K562 (cell line): ENCODE measurements around the gene SH3PXD2B. TPM values are rescaled to one million over a fixed set of nuclear protein-coding genes. Genes with fewer than 3 reads are reported as not detected.

Experiments used
- ATAC-seq: fragments of 200-7000 bp; cut with Tn5 transposase; 3 replicates; pipeline ENCODE4 v1.9.1; 2020; ENCODE audit warnings: moderate library complexity
- BruUV-seq: library from RNA; stranded (reverse); fragments of 400-500 nt; replicated peaks from 2 replicates; lab custom pipeline; 2021; lab: Mats Ljungman, UMichigan
- CTCF ChIA-PET: fragments of 300-600 bp; formaldehyde crosslinking; extraction: SDS; loops from one replicate; lab custom pipeline; 2021; ENCODE audit warnings: low intra/inter-chr PET ratio; lab: Yijun Ruan, JAX
- POLR2A ChIA-PET: fragments of 300-600, 350-650 bp; sonication (Branson Sonifier 250); formaldehyde crosslinking; extraction: SDS; loops from one replicate; lab custom pipeline; 2021; ENCODE audit warnings: antibody characterized with exemption, inconsistent platforms; lab: Yijun Ruan, JAX
- DNase-seq, 4 experiments: peaks; one replicate each; pipeline versions ENCODE4 v3.0.0 to v3.0.0-alpha.2; 2011 to 2018; ENCODE audit warnings: low spot score in 3 of 4, mixed read lengths in 3 of 4; ENCODE audit errors: extremely low read depth in 1 of 4
- FAIRE-seq: peaks from 2 replicates; lab custom pipeline; 2011; peaks lifted over from hg19 to GRCh38; lab: Jason Lieb, UNC
- H2AFZ ChIP-seq: 2 replicates; pipeline ENCODE4 v1.6.0; 2011; ENCODE audit warnings: low read depth, low read length, control low read depth, inconsistent platforms
- H3K27ac ChIP-seq: fragments of 200-600 bp; 3 replicates; pipeline ENCODE4 v1.8.0; 2011; ENCODE audit warnings: low read depth, mild to moderate bottlenecking, control low read depth, inconsistent platforms, low read length, moderate library complexity, mixed read lengths; ENCODE audit errors: extremely low read depth
- H3K27me3 ChIP-seq, 2 experiments: fragments of 300-600 bp in 1 of 2; 2 replicates in 1 of 2; 3 replicates in 1 of 2; pipeline versions ENCODE4 v1.6.0 to v1.8.0; 2011; ENCODE audit warnings: inconsistent platforms in 2 of 2, low read length in 2 of 2, mild to moderate bottlenecking in 1 of 2, mixed read lengths in 1 of 2, moderate library complexity in 1 of 2; ENCODE audit not compliant: control insufficient read depth in 2 of 2, insufficient read depth in 2 of 2
- H3K36me3 ChIP-seq: fragments of 300-600 bp; 3 replicates; pipeline ENCODE4 v1.8.0; 2011; ENCODE audit warnings: mild to moderate bottlenecking, low read length, inconsistent platforms; ENCODE audit not compliant: control insufficient read depth, insufficient read depth
- H3K4me1 ChIP-seq, 2 experiments: fragments of 200-600 bp in 1 of 2; replicated peaks in 1 of 2; 2 replicates in 1 of 2; 3 replicates in 1 of 2; pipeline versions ENCODE4 v1.5.1 to v1.8.0; 2011; ENCODE audit warnings: inconsistent platforms in 2 of 2, low read length in 2 of 2, mild to moderate bottlenecking in 1 of 2, mixed read lengths in 1 of 2, moderate library complexity in 1 of 2; ENCODE audit not compliant: control insufficient read depth in 2 of 2, insufficient read depth in 2 of 2
- H3K4me2 ChIP-seq: 2 replicates; pipeline ENCODE4 v1.6.1; 2011; ENCODE audit warnings: low read length, control low read depth, inconsistent platforms, mixed read lengths; ENCODE audit not compliant: insufficient read depth
- H3K4me3 ChIP-seq: fragments of 200-600 bp; sonication (generic), shearing (Covaris generic); 2 replicates; pipeline ENCODE4 v1.5.1; 2016; ENCODE audit warnings: control low read depth, inconsistent platforms
- H3K79me2 ChIP-seq: fragments of 200-600 bp; 3 replicates; pipeline ENCODE4 v1.8.0; 2011; ENCODE audit warnings: low read length, inconsistent platforms; ENCODE audit not compliant: control insufficient read depth, insufficient read depth
- H3K9ac ChIP-seq, 2 experiments: 2 replicates each; pipeline versions ENCODE4 v1.6.0 to v1.6.1; 2011; ENCODE audit warnings: low read depth in 2 of 2, low read length in 2 of 2, control low read depth in 1 of 2, inconsistent platforms in 1 of 2, mild to moderate bottlenecking in 1 of 2, mixed read lengths in 1 of 2; ENCODE audit not compliant: insufficient read depth in 1 of 2
- H3K9me1 ChIP-seq: one replicate; pipeline ENCODE4 v1.6.0; 2011; ENCODE audit warnings: inconsistent platforms, mild to moderate bottlenecking, low read length, moderate library complexity; ENCODE audit not compliant: control insufficient read depth, insufficient read depth
- H3K9me3 ChIP-seq: replicated peaks from 2 replicates; pipeline ENCODE4 v1.5.1; 2011; ENCODE audit warnings: low read depth, low read length, inconsistent platforms; ENCODE audit not compliant: control insufficient read depth, insufficient read depth
- H4K20me1 ChIP-seq: replicated peaks from 2 replicates; pipeline ENCODE4 v1.6.1; 2011; ENCODE audit warnings: low read length, inconsistent platforms, mixed read lengths; ENCODE audit not compliant: control insufficient read depth, insufficient read depth
- ADNP ChIP-seq: fragments of 200-800 bp; sonication (Bioruptor generic); IDR thresholded peaks from 2 replicates; pipeline ENCODE4 v1.6.1; 2016; ENCODE audit warnings: missing genetic modification characterization, missing compliant biosample characterization
- BCOR ChIP-seq: fragments of 450-650 bp; IDR thresholded peaks from 2 replicates; pipeline ENCODE4 v1.6.1; 2016
- CHCHD3 ChIP-seq: fragments of 250-450 bp; sonication (Bioruptor Pico); IDR thresholded peaks from 2 replicates; pipeline ENCODE4 v2.1.2; 2022; ENCODE audit warnings: mild to moderate bottlenecking
- CREB3L1 ChIP-seq: fragments of 450-650 bp; IDR thresholded peaks from 2 replicates; pipeline ENCODE4 v1.6.1; 2014; ENCODE audit warnings: low read depth, mild to moderate bottlenecking, moderate library complexity, borderline replicate concordance
- POLR3G ChIP-seq: IDR thresholded peaks from 2 replicates; pipeline ENCODE4 v1.6.1; 2011; ENCODE audit not compliant: insufficient read length, insufficient replicate concordance; ENCODE audit errors: extremely low read depth
- PREB ChIP-seq: sonication (generic); formaldehyde crosslinking; IDR thresholded peaks from 2 replicates; pipeline ENCODE4 v1.8.1; 2023; ENCODE audit warnings: mild to moderate bottlenecking, missing genetic modification reagents
- RBBP5 ChIP-seq: fragments of 200-600 bp; sonication (generic); IDR thresholded peaks from 2 replicates; pipeline ENCODE4 v1.6.1; 2012; ENCODE audit warnings: borderline replicate concordance, mild to moderate bottlenecking, low read length, control low read depth, inconsistent platforms; ENCODE audit not compliant: insufficient read depth, poor library complexity, severe bottlenecking
- RBM25 ChIP-seq: fragments of 200-400 bp; formaldehyde crosslinking; IDR thresholded peaks from 2 replicates; pipeline ENCODE4 v1.6.1; 2018; ENCODE audit warnings: low read length, low read depth, moderate library complexity; ENCODE audit not compliant: severe bottlenecking
- TAF1 ChIP-seq: IDR thresholded peaks from 2 replicates; pipeline ENCODE4 v1.6.1; 2011; ENCODE audit warnings: mild to moderate bottlenecking, low read length, moderate library complexity; ENCODE audit not compliant: insufficient read depth, control insufficient read depth, severe bottlenecking; ENCODE audit errors: extremely low read depth
- TOE1 ChIP-seq, 2 experiments: fragments of 450-650 bp in 1 of 2; sonication (generic) in 1 of 2; formaldehyde crosslinking in 1 of 2; IDR thresholded peaks; 2 replicates each; pipeline versions ENCODE4 v1.7.1 to v1.8.0; 2016 to 2022; ENCODE audit warnings: borderline replicate concordance in 2 of 2, mild to moderate bottlenecking in 2 of 2, antibody characterized with exemption in 1 of 2, inconsistent platforms in 1 of 2, low read depth in 1 of 2, missing genetic modification reagents in 1 of 2, moderate library complexity in 1 of 2
- ZFP1 ChIP-seq: fragments of 450-650 bp; formaldehyde crosslinking; IDR thresholded peaks from 2 replicates; pipeline ENCODE4 v1.4.0; 2020; ENCODE audit warnings: mild to moderate bottlenecking, mixed read lengths
- ZFP36 ChIP-seq: fragments of 150-350 bp; IDR thresholded peaks from 2 replicates; pipeline ENCODE4 v1.6.1; 2018; ENCODE audit warnings: low read length, low read depth; ENCODE audit not compliant: partially characterized antibody
- WGBS: fragments of 100-300 bp; shearing (Covaris generic); methylation state at CpG from one replicate; pipeline ENCODE4 v1.1.6; 2016; ENCODE audit warnings: low coverage, mixed read lengths; ENCODE audit not compliant: insufficient coverage; ENCODE audit errors: missing lambda C conversion rate; 5-methylcytosine and 5-hydroxymethylcytosine counted together
- in situ Hi-C: fragments of 300-500 bp; cut with MboI; formaldehyde crosslinking; loops from 4 replicates; pipeline ENCODE4 v1.15.0; 2018; ENCODE audit warnings: inconsistent platforms, mixed read lengths
- intact Hi-C: fragments of 100-400 bp; cut with micrococcal nuclease; formaldehyde crosslinking; loops from 2 replicates; pipeline ENCODE4 v1.14.2; 2022
- polyA plus RNA-seq, 8 experiments: library from polyadenylated mRNA; depleted of rRNA in 4 of 8; stranded (reverse) in 5 of 8; unstranded in 3 of 8; fragments of >200 nt; fragmentation: Nextera tagmentation in 2 of 8; fragmentation: Illumina TruSeq in 1 of 8; extraction: Ambion mirVana in 2 of 8; extraction: Trizol in 1 of 8; gene quantifications; 2 replicates each; pipeline versions ENCODE4 v1.2.1 to v1.2.3, GENCODE V29; 2011 to 2014; ENCODE audit warnings: inconsistent platforms in 1 of 8, missing spikeins in 1 of 8
- total RNA-seq, 7 experiments: library from RNA; depleted of rRNA in 6 of 7; stranded (reverse); fragments of >200 nt in 6 of 7; fragmentation: Illumina TruSeq in 2 of 7; extraction: Trizol in 2 of 7; gene quantifications; 2 replicates each; pipeline versions ENCODE4 v1.2.1 to v1.2.3, GENCODE V29; 2011 to 2021; ENCODE audit warnings: low replicate concordance in 1 of 7
- TF ChIP-seq, protein P1 (sequence below): fragments of 250-450 bp; sonication (Bioruptor Pico); IDR thresholded peaks from 2 replicates; pipeline ENCODE4 v1.4.0; 2020; ENCODE audit warnings: mild to moderate bottlenecking, moderate library complexity

The SH3PXD2B gene
- total and polyA plus RNA-seq, 9 of the 15 experiments (the other 6 are each of a cell fraction or from before 2014, with no cell fraction given), result 0.04 to 0.66 (median 0.19) TPM

DNA sequence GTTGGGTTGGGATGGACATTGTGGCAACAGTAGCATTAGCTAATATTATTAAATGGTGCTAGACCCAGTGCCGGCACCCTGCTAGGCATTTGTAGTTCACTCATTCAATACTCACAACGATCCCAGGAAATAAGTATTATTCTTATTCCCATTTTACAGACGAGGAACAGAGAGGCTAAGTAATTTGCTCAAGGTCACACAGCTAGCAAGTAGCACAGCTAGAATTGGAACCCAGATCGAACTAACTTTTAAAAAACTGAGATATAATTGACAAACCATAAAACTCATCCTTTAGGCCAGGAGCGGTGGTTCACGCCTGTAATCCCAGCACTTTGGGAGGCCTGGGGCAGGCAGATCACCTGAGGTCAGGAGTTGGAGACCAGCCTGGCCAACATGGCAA is 79.5 kb downstream of the SH3PXD2B start:
- intact Hi-C loops, result loop anchor here (5.0 kb wide), 1 partner anchor 267 kb away; no protein-coding TSS in a partner anchor
- no peak for ATAC-seq
- ChIA-PET POLR2A (no interaction called here), CTCF (no interaction called here)
- BruUV-seq, result no TSS peak
- no peaks in the 10 kb centered on the region for H3K9me1 ChIP-seq
- peaks cover 0 to 17% of the 10 kb centered on the region in 2 experiments; a peak in 2 of 5 replicates for H3K27me3 ChIP-seq
- H3K4me2 ChIP-seq, result no peak overlapping the region
- H4K20me1 ChIP-seq, result peaks cover 6% of the 10 kb centered on the region; the same call in 1 of the 2 replicates
- H2AFZ ChIP-seq, result no peak overlapping the region
- in situ Hi-C loops, result no loop called here
- 1% methylated on average over 6 of the region's 6 CpGs for WGBS
- H3K9ac ChIP-seq, result no peak overlapping the region
- H3K9me3 ChIP-seq, result 0 out of 2 replicates have a peak, but pooled peaks cover 3% of the 10 kb centered on the region
- no peaks in the 10 kb centered on the region for H3K36me3 ChIP-seq
- H3K4me3 ChIP-seq, result no peak overlapping the region
- no peaks in the 10 kb centered on the region for H3K4me1 ChIP-seq
- no peak overlapping the region for H3K27ac ChIP-seq
- H3K79me2 ChIP-seq, result no peaks in the 10 kb centered on the region
- no peak for TF ChIP-seq ZFP1 (CRISPR knock-in tag)
- no peak for TF ChIP-seq TOE1 (IDR thresholded peaks at IDR 0.05; ENCODE audit: borderline replicate concordance)
- TF ChIP-seq TOE1 (CRISPR knock-in tag; IDR thresholded peaks at IDR 0.05; ENCODE audit: borderline replicate concordance, low read depth), result no peak
- peak; percentile 51; the same call in 1 of the 2 replicates for TF ChIP-seq BCOR
- TF ChIP-seq PREB (CRISPR knock-in tag), result no peak
- TF ChIP-seq, protein P1, sequence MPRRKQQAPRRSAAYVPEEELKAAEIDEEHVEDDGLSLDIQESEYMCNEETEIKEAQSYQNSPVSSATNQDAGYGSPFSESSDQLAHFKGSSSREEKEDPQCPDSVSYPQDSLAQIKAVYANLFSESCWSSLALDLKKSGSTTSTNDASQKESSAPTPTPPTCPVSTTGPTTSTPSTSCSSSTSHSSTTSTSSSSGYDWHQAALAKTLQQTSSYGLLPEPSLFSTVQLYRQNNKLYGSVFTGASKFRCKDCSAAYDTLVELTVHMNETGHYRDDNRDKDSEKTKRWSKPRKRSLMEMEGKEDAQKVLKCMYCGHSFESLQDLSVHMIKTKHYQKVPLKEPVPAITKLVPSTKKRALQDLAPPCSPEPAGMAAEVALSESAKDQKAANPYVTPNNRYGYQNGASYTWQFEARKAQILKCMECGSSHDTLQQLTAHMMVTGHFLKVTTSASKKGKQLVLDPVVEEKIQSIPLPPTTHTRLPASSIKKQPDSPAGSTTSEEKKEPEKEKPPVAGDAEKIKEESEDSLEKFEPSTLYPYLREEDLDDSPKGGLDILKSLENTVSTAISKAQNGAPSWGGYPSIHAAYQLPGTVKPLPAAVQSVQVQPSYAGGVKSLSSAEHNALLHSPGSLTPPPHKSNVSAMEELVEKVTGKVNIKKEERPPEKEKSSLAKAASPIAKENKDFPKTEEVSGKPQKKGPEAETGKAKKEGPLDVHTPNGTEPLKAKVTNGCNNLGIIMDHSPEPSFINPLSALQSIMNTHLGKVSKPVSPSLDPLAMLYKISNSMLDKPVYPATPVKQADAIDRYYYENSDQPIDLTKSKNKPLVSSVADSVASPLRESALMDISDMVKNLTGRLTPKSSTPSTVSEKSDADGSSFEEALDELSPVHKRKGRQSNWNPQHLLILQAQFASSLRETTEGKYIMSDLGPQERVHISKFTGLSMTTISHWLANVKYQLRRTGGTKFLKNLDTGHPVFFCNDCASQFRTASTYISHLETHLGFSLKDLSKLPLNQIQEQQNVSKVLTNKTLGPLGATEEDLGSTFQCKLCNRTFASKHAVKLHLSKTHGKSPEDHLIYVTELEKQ, result no peak
- peak; percentile 16; the same call in 1 of the 2 replicates for TF ChIP-seq ADNP (tag)
- TF ChIP-seq TAF1, result no peak
- TF ChIP-seq POLR3G, result no peak
- no peak for TF ChIP-seq CREB3L1
- TF ChIP-seq RBBP5, result no peak
- peak; percentile 68 for TF ChIP-seq ZFP36
- no peak for TF ChIP-seq CHCHD3 (CRISPR knock-in tag)
- TF ChIP-seq RBM25, result peak; percentile 81
- DNase-seq, result no peak
- FAIRE-seq, result no peak
